ENCODE results near the gene CEP112.

The CEP112 gene

DNA sequence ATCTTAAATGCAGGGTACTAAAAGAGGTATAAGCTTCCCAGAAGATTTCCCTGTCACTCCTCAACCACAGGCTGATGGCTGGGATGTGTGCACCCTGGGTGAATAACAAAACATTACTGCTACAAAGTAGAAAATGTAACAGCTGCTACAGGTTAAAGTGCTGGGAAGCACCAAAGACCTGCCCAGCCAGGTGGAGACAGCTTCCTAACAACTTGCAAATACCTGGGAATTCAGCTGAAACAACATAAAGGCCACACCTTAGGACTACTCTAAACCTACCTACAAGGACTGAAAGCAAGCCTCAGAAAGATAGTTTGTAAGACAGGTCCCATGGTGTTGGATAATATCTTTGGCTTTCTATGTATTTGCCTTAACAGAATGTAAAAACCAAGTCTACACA, 118.5 kb downstream of the CEP112 start:
- H3K9ac ChIP-seq (ENCODE audit: low read length): no peak overlapping the region
- H3K4me1 ChIP-seq (ENCODE audit: control insufficient read depth, insufficient read depth, low read length): no peaks in the 10 kb centered on the region
- no peak overlapping the region for H3K27ac ChIP-seq (ENCODE audit: low read depth, low read length)
- no peak overlapping the region for H3K4me3 ChIP-seq (ENCODE audit: low read depth, low read length)
- H3K27me3 ChIP-seq (ENCODE audit: control insufficient read depth, insufficient read depth, low read length): no peaks in the 10 kb centered on the region
- H3K9me3 ChIP-seq (ENCODE audit: control insufficient read depth, insufficient read depth, low read depth, low read length): no peaks in the 10 kb centered on the region
- no peaks in the 10 kb centered on the region for H3K36me3 ChIP-seq (ENCODE audit: control insufficient read depth, insufficient read depth, low read length)

DNA sequence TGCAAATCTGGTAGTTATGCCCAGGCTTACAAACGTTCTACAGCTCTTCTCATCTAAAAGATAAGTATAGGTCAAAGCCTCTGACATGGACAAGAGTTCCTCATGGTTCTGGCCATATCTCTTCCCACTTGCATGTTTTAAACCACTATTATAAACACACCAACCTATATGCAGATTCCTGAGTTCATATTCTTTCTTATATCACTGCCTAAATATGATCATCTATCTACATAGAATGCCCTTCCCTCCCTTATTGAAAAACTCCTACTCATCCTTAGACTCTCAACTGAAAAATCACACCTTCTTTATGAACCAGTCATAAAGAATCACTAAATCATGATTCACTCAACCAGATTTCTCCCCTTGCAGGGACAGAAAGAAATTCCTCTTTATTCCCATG, 128.2 kb downstream of the CEP112 start:
- no peaks in the 10 kb centered on the region for H3K4me1 ChIP-seq (ENCODE audit: control insufficient read depth, insufficient read depth, low read length)
- no peak overlapping the region for H3K4me3 ChIP-seq (ENCODE audit: low read depth, low read length)
- no peak overlapping the region for H3K27ac ChIP-seq (ENCODE audit: low read depth, low read length)
- no peaks in the 10 kb centered on the region for H3K36me3 ChIP-seq (ENCODE audit: control insufficient read depth, insufficient read depth, low read length)
- H3K9me3 ChIP-seq (ENCODE audit: control insufficient read depth, insufficient read depth, low read depth, low read length): no peaks in the 10 kb centered on the region
- H3K27me3 ChIP-seq (ENCODE audit: control insufficient read depth, insufficient read depth, low read length): no peaks in the 10 kb centered on the region
- no peak overlapping the region for H3K9ac ChIP-seq (ENCODE audit: low read length)

DNA sequence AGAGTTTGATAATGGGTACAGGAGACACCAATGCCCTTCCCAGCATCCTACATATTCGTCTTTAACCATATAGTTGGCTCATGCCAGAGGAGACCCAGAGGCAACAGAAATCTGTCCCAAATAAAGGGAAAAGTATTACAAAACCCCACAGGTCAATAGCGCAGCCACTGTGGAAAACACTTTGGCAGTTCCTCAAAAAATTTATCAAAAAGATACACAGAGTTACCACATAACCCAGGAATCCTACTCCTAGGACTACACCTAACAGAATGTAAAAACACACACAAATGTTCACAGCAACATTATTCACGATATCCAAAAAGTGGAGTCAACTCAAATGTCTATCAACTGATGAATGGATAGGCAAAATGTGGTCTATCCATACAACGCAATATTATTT, 135.8 kb downstream of the CEP112 start:
- no peak overlapping the region for H3K9ac ChIP-seq (ENCODE audit: low read length)
- no peaks in the 10 kb centered on the region for H3K27me3 ChIP-seq (ENCODE audit: control insufficient read depth, insufficient read depth, low read length)
- no peaks in the 10 kb centered on the region for H3K4me1 ChIP-seq (ENCODE audit: control insufficient read depth, insufficient read depth, low read length)
- peaks cover 8% of the 10 kb centered on the region; the same call in 1 of the 2 replicates for H3K36me3 ChIP-seq (ENCODE audit: control insufficient read depth, insufficient read depth, low read length)
- no peak overlapping the region for H3K4me3 ChIP-seq (ENCODE audit: low read depth, low read length)
- no peak overlapping the region for H3K27ac ChIP-seq (ENCODE audit: low read depth, low read length)
- H3K9me3 ChIP-seq (ENCODE audit: control insufficient read depth, insufficient read depth, low read depth, low read length): no peaks in the 10 kb centered on the region

DNA sequence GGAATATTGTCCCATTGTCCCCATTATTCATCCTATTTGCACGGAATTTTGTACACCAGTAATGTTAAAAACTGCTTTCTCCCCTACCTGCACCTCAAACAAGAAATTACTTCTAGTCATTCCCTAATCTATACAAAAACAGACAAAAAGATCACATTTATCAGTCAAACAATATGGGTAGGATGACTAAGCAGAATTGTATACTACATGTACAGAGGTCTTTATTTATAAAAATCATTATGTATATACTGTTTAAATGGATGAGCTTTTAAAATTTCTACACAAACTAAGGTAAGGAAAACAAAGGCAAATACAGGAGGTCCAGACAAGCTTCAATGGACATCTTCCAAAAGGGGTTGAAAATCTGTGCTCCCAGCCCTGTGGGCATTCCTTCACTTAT, 137.7 kb downstream of the CEP112 start:
- H3K36me3 ChIP-seq (ENCODE audit: control insufficient read depth, insufficient read depth, low read length): peaks cover 8% of the 10 kb centered on the region; the same call in 1 of the 2 replicates

DNA sequence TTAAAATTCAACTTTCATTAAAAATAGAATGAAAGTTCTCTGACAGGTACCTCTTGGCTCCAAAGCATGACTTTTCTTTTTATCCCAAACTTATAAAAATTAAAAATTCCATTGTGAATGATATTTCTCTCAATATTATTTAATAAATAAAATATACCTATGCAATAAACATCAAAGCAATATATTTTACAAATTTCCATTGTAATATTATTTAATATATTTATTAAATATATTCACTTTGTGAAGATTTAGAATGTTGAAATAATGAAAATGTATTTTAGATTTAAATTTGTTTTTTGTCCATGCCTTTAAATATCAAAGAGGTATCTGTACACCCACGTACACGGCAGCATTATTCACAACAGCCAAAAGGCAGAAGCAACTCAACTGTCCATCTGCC, 147.8 kb downstream of the CEP112 start:
- Histone ChIP-seq H3K4me1 (ENCODE audit: control insufficient read depth, insufficient read depth, low read length) (no peaks in the 10 kb centered on the region), H3K27ac (ENCODE audit: low read depth, low read length) (no peak overlapping the region), H3K27me3 (ENCODE audit: control insufficient read depth, insufficient read depth, low read length) (no peaks in the 10 kb centered on the region), H3K9ac (ENCODE audit: low read length) (no peak overlapping the region), H3K4me3 (ENCODE audit: low read depth, low read length) (no peak overlapping the region), H3K36me3 (ENCODE audit: control insufficient read depth, insufficient read depth, low read length) (no peaks in the 10 kb centered on the region), H3K9me3 (ENCODE audit: control insufficient read depth, insufficient read depth, low read depth, low read length) (no peaks in the 10 kb centered on the region)

More for the DNA sequence above, 137.7 kb downstream of the CEP112 start:
- Histone ChIP-seq H3K4me1 (ENCODE audit: control insufficient read depth, insufficient read depth, low read length) (no peaks in the 10 kb centered on the region), H3K27ac (ENCODE audit: low read depth, low read length) (no peak overlapping the region), H3K4me3 (ENCODE audit: low read depth, low read length) (no peak overlapping the region), H3K27me3 (ENCODE audit: control insufficient read depth, insufficient read depth, low read length) (no peaks in the 10 kb centered on the region), H3K9ac (ENCODE audit: low read length) (no peak overlapping the region), H3K9me3 (ENCODE audit: control insufficient read depth, insufficient read depth, low read depth, low read length) (no peaks in the 10 kb centered on the region)

DNA sequence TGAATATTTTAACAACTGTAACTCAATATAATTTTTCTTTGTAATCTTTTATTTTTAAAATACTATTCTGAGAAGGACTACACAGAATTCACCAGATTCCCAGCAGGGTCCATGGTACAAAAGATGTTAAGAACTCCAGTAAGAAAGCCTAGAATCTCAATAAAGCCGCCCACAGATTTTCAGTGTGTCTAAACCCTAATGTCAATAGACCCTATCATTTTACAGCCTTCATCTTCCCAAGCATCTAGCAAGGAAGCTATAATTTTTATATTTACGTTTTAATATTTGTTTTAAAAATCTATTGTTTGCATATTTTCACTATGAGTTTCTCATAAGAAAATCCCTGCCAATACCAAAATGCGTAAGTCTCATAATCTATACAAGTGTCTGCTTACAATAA, 148.5 kb downstream of the CEP112 start:
- Histone ChIP-seq H3K27me3 (ENCODE audit: control insufficient read depth, insufficient read depth, low read length) (no peaks in the 10 kb centered on the region), H3K9me3 (ENCODE audit: control insufficient read depth, insufficient read depth, low read depth, low read length) (no peaks in the 10 kb centered on the region), H3K4me1 (ENCODE audit: control insufficient read depth, insufficient read depth, low read length) (no peaks in the 10 kb centered on the region), H3K9ac (ENCODE audit: low read length) (no peak overlapping the region), H3K36me3 (ENCODE audit: control insufficient read depth, insufficient read depth, low read length) (no peaks in the 10 kb centered on the region), H3K27ac (ENCODE audit: low read depth, low read length) (no peak overlapping the region), H3K4me3 (ENCODE audit: low read depth, low read length) (no peak overlapping the region)

DNA sequence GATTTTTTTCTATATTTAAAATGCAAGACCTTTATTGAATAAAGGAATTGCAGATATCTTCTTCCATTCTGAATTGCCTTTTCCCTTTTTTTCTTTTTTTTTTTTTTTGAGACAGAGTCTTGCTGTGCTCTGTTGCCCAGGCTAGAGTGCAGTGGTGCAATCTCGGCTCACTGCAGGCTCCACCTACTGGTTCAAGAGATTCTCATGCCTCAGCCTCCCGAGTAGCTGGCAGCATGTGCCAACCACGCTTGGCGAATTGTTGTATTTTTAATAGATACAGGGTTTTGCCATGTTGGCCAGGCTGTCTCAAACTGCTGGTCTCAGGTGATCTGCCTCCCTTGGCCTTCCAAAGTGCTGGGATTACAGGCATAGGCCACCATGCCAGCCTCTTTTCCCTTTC, 151.5 kb downstream of the CEP112 start:
- Histone ChIP-seq H3K9ac (ENCODE audit: low read length) (no peak overlapping the region), H3K27me3 (ENCODE audit: control insufficient read depth, insufficient read depth, low read length) (no peaks in the 10 kb centered on the region), H3K36me3 (ENCODE audit: control insufficient read depth, insufficient read depth, low read length) (no peaks in the 10 kb centered on the region), H3K9me3 (ENCODE audit: control insufficient read depth, insufficient read depth, low read depth, low read length) (no peaks in the 10 kb centered on the region), H3K4me3 (ENCODE audit: low read depth, low read length) (no peak overlapping the region), H3K27ac (ENCODE audit: low read depth, low read length) (no peak overlapping the region), H3K4me1 (ENCODE audit: control insufficient read depth, insufficient read depth, low read length) (no peaks in the 10 kb centered on the region)

DNA sequence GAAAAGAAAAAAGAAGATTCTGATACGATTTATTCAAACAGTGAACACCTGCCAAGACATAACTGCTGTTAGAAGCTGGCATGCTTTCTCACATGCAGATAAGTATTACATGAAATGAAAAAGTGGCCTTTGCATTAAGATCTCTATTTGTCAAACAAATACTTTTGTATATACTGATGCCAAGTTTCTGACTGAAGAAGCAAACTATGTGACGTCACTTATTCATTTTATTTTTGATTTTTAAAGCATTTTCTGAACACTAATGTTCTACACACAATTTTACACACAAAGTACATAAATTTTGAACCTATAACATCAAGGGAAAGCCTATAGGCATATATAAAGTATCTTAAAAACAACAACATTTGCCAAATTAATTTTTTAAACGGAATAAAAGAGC, 153.8 kb downstream of the CEP112 start:
- H3K9me3 ChIP-seq (ENCODE audit: control insufficient read depth, insufficient read depth, low read depth, low read length): no peaks in the 10 kb centered on the region

DNA sequence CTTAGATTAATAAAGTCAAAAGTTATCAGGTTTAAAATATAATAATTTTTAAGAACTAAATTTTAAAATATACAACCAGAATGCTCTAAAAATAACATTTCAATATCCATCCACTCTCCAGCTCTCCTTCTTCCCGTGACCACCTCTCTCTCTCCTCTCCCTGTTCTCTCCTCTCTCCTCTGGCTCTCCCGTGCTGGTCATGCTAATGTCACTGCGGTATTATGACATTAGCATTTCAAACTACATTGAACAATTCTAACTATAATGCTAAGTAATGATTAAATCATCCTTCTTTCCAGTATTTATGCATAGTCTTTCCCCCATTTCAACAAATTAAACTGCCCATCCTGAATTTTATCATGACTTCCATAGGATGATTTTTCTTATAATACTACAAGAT, 154.7 kb downstream of the CEP112 start:
- Histone ChIP-seq H3K4me1 (ENCODE audit: control insufficient read depth, insufficient read depth, low read length) (no peaks in the 10 kb centered on the region), H3K9ac (ENCODE audit: low read length) (no peak overlapping the region), H3K27ac (ENCODE audit: low read depth, low read length) (no peak overlapping the region), H3K9me3 (ENCODE audit: control insufficient read depth, insufficient read depth, low read depth, low read length) (no peaks in the 10 kb centered on the region), H3K4me3 (ENCODE audit: low read depth, low read length) (no peak overlapping the region), H3K36me3 (ENCODE audit: control insufficient read depth, insufficient read depth, low read length) (no peaks in the 10 kb centered on the region), H3K27me3 (ENCODE audit: control insufficient read depth, insufficient read depth, low read length) (no peaks in the 10 kb centered on the region)

More for the DNA sequence above, 153.8 kb downstream of the CEP112 start:
- no peaks in the 10 kb centered on the region for H3K36me3 ChIP-seq (ENCODE audit: control insufficient read depth, insufficient read depth, low read length)
- no peak overlapping the region for H3K4me3 ChIP-seq (ENCODE audit: low read depth, low read length)
- H3K4me1 ChIP-seq (ENCODE audit: control insufficient read depth, insufficient read depth, low read length): no peaks in the 10 kb centered on the region
- H3K27ac ChIP-seq (ENCODE audit: low read depth, low read length): no peak overlapping the region
- no peak overlapping the region for H3K9ac ChIP-seq (ENCODE audit: low read length)
- no peaks in the 10 kb centered on the region for H3K27me3 ChIP-seq (ENCODE audit: control insufficient read depth, insufficient read depth, low read length)

DNA sequence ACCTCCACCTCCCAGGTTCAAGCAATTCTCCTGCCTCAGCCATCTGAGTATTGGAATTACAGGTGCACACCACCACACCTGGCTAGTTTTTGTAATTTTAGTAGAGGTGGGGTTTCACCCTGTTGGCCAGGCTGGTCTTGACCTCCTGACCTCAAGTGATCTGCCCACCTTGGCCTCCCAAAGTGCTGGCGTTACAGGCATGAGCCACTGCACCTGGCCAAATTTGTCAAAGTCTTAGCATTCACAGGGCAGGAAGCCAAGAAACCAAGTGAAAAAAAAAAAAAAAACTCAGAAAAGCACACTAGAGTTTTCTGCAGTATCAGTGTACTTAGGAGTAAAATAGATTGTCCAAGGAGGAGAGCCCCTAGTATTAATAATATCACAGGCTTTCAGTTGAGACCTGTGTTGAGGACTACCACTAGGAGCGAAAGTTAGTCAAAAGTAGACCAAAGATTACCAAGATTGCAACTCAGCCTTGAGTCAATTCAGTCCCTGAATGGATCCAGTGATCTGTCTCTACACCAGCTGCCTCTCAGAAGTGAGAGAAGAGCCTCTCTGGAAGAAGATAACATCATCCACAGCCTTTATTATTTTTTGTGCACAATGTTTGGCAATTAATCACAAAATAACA, 159.7 kb downstream of the CEP112 start:
- H3K9ac ChIP-seq (ENCODE audit: low read length): no peak overlapping the region
- H3K4me3 ChIP-seq (ENCODE audit: low read depth, low read length): no peak overlapping the region
- no peaks in the 10 kb centered on the region for H3K4me1 ChIP-seq (ENCODE audit: control insufficient read depth, insufficient read depth, low read length)
- H3K36me3 ChIP-seq (ENCODE audit: control insufficient read depth, insufficient read depth, low read length): no peaks in the 10 kb centered on the region
- no peak overlapping the region for H3K27ac ChIP-seq (ENCODE audit: low read depth, low read length)
- no peaks in the 10 kb centered on the region for H3K27me3 ChIP-seq (ENCODE audit: control insufficient read depth, insufficient read depth, low read length)
- no peaks in the 10 kb centered on the region for H3K9me3 ChIP-seq (ENCODE audit: control insufficient read depth, insufficient read depth, low read depth, low read length)

DNA sequence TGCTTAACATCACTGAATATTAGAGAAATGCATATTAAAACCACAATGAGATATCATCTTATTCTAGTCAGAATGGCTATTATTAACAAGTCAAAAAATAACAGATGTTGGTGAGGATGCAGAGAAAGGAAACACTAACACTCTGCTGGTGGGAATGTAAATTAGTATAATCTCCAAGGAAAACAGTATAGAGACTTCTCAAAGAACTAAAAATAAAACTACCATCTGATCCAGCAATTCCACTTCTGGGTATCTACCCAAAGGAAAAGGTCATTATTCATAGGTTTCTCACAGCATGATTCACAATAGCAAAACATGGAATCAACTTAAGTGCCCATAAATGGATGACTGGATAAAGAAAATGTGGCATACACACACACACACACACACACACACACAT, 166.4 kb downstream of the CEP112 start:
- H3K9ac ChIP-seq (ENCODE audit: low read length): no peak overlapping the region
- no peaks in the 10 kb centered on the region for H3K27me3 ChIP-seq (ENCODE audit: control insufficient read depth, insufficient read depth, low read length)
- no peaks in the 10 kb centered on the region for H3K36me3 ChIP-seq (ENCODE audit: control insufficient read depth, insufficient read depth, low read length)
- no peak overlapping the region for H3K4me3 ChIP-seq (ENCODE audit: low read depth, low read length)
- peaks cover 13% of the 10 kb centered on the region for H3K9me3 ChIP-seq (ENCODE audit: control insufficient read depth, insufficient read depth, low read depth, low read length)
- H3K4me1 ChIP-seq (ENCODE audit: control insufficient read depth, insufficient read depth, low read length): no peaks in the 10 kb centered on the region
- H3K27ac ChIP-seq (ENCODE audit: low read depth, low read length): no peak overlapping the region

DNA sequence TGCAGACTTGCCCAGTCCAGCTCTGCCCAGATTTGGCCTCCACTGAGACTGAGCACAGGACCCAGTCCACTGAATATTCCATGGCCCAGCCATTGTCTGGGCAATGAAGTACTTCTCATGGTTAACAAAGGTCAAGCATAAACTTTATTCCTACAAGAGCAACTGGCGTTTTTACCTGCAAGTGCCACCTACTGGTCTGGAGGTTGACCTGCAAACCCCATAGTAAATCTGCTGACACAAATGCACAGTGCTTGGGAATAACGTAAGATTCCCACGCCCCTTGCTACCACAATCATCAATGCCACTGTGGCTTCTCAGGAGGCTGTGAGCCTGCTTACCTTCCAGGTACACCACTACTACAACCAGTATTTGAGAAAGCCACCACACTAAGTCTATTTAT, 170.2 kb downstream of the CEP112 start:
- Histone ChIP-seq H3K9me3 (ENCODE audit: control insufficient read depth, insufficient read depth, low read depth, low read length) (peaks cover 13% of the 10 kb centered on the region), H3K9ac (ENCODE audit: low read length) (no peak overlapping the region), H3K36me3 (ENCODE audit: control insufficient read depth, insufficient read depth, low read length) (no peaks in the 10 kb centered on the region), H3K27ac (ENCODE audit: low read depth, low read length) (no peak overlapping the region), H3K4me1 (ENCODE audit: control insufficient read depth, insufficient read depth, low read length) (no peaks in the 10 kb centered on the region), H3K4me3 (ENCODE audit: low read depth, low read length) (no peak overlapping the region), H3K27me3 (ENCODE audit: control insufficient read depth, insufficient read depth, low read length) (no peaks in the 10 kb centered on the region)

Measured in HUES6 (cell line).